Suprapubic skin (tissue), 4 donors: ENCODE results near the gene ERC2.

Source experiments
- EP300 ChIP-seq: sonication (generic); formaldehyde crosslinking; IDR thresholded peaks from one replicate; pipeline ENCODE4 v1.6.1; 2017; ENCODE audit warnings: antibody characterized with exemption
- POLR2AphosphoS5 ChIP-seq, 3 donors: sonication (generic); formaldehyde crosslinking; IDR thresholded peaks; one replicate each; pipeline ENCODE4 v1.6.1; 2017; ENCODE audit warnings: antibody characterized with exemption in 3 of 3
- TF ChIP-seq, protein P1 (sequence below), 2 donors: fragments of 200-600 bp in 1 of 2; fragments of 450-650 bp in 1 of 2; sonication (generic) in 1 of 2; IDR thresholded peaks; one replicate each; pipeline ENCODE4 v1.5.1; 2016 to 2019; ENCODE audit warnings: antibody characterized with exemption in 2 of 2, mild to moderate bottlenecking in 1 of 2, moderate library complexity in 1 of 2

DNA sequence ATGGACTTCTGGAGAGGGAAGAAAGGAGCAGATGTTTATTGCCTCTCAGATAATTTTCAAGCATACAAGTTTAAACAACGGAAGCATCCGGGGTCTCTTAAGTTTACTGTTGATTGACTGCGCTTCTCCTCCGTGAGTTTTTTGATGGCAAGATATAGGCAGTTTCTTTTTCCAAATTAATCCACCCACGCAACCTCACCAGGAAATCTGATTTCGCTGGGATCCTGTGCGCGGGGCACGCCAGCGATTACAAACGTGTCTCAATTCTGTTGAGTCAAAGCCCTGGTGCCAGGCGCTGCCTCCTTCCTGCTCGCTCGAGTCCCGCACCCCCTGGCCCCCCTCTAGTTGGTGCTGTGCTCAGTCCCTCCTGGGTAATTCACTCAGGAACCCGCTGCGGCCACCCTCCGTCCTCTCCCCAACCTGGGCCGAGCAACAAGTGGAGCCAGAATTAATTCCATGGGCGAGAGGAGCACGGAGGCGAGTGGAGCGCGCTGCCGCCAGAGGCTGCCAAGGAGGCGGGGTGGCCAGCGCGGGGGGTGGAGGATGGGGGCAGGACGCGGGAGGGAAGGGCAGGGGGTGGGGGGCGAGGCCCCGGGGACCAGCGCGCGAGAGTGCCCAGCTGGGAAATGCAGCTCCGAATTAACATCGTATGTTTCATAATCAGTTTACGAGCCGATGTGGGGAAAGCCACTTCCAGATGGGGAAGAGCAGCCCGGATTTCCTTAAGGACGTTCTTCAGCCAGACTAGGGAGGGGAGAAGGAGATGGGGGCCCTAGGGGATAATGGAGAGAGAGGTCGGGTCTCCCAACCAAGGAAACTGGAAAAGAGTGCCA is 987.1 kb downstream of the ERC2 start:
- TF ChIP-seq, protein P1, sequence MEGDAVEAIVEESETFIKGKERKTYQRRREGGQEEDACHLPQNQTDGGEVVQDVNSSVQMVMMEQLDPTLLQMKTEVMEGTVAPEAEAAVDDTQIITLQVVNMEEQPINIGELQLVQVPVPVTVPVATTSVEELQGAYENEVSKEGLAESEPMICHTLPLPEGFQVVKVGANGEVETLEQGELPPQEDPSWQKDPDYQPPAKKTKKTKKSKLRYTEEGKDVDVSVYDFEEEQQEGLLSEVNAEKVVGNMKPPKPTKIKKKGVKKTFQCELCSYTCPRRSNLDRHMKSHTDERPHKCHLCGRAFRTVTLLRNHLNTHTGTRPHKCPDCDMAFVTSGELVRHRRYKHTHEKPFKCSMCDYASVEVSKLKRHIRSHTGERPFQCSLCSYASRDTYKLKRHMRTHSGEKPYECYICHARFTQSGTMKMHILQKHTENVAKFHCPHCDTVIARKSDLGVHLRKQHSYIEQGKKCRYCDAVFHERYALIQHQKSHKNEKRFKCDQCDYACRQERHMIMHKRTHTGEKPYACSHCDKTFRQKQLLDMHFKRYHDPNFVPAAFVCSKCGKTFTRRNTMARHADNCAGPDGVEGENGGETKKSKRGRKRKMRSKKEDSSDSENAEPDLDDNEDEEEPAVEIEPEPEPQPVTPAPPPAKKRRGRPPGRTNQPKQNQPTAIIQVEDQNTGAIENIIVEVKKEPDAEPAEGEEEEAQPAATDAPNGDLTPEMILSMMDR (IDR thresholded peaks at IDR 0.05) = no peak
- TF ChIP-seq EP300 (no peak), POLR2AphosphoS5 (IDR thresholded peaks at IDR 0.05) (no peak)
